IMR-90 (cell line): ENCODE measurements around the gene ERICH2.

Experiments used
- CEBPB ChIP-seq: IDR thresholded peaks from 2 replicates; pipeline ENCODE4 v1.6.1; 2012; ENCODE audit warnings: low read depth, low read length, improper control_type of control experiment
- CTCF ChIP-seq: conservative IDR thresholded peaks from 2 replicates; pipeline ENCODE4 v1.5.1; 2012; ENCODE audit warnings: mild to moderate bottlenecking, low read depth, low read length, improper control_type of control experiment
- RCOR1 ChIP-seq: IDR thresholded peaks from 2 replicates; pipeline ENCODE4 v1.6.1; 2012; ENCODE audit warnings: mild to moderate bottlenecking, low read length, improper control_type of control experiment; ENCODE audit not compliant: insufficient replicate concordance

GRCh38 chr2:170764880-170765261, 5.3 kb upstream of the ERICH2 start:
- TF ChIP-seq CEBPB = no peak
- no peak for TF ChIP-seq RCOR1
- TF ChIP-seq CTCF = no peak
